Stimulated activated CD4-positive, alpha-beta T cell treated with anti-CD3 and anti-CD28 coated beads, Interleukin-2, amount 100 ng/mL, for 24 hours (primary cell): ENCODE measurements around the gene C6orf58.
"Not testable (repeated sequence)": the region's sequence is repeated elsewhere in the genome, so short reads cannot be mapped to it uniquely, and the experiment has no call there.

ENCODE experiments used
- DNase-seq, 2 donors: peaks; one replicate each; pipeline ENCODE4 v3.0.0-alpha.2; 2020

The C6orf58 gene

GRCh38 chr6:127593456-127593855, 16.5 kb downstream of the C6orf58 start:
- not testable (repeated sequence) for DNase-seq

GRCh38 chr6:127606131-127606562, 29.2 kb downstream of the C6orf58 start:
- no peak for DNase-seq

- no peak for DNase-seq
These were observed 31.7 kb downstream of the C6orf58 start for GRCh38 chr6:127608554-127609270.

GRCh38 chr6:127618729-127619128, 41.8 kb downstream of the C6orf58 start:
- no peak for DNase-seq

- DNase-seq, result no peak
These were observed 53.8 kb downstream of the C6orf58 start for GRCh38 chr6:127630800-127631199.

- DNase-seq, result no peak
These were observed 57.2 kb downstream of the C6orf58 start for GRCh38 chr6:127634178-127634577.

- no peak for DNase-seq
These were observed 58.1 kb downstream of the C6orf58 start for GRCh38 chr6:127635091-127635490.

GRCh38 chr6:127637830-127638409, 60.9 kb downstream of the C6orf58 start:
- DNase-seq, result no peak
